Measurements from ENCODE around the gene ENSA. TPM values are rescaled to one million over a fixed set of nuclear protein-coding genes. Genes with fewer than 3 reads are reported as not detected.

The ENSA gene
- total RNA-seq, 1 experiment from 2014 or later, result 212 TPM

GRCh38 chr1:150572918-150573647 lies 56.3 kb downstream of the ENSA start:
- Mint-ChIP-seq H3K27ac (peak overlapping the region; percentile 53 to 91 (median 72); a peak in 6 of 7 replicates), H3K36me3 (ENCODE audit: insufficient read depth in 1 of 3, low read depth in 3 of 3) (peaks cover 67 to 78% (median 70%) of the 10 kb centered on the region in 3 experiments), H3K4me1 (peaks cover 60 to 75% of the 10 kb centered on the region in 2 experiments), H3K27me3 (ENCODE audit: low read depth) (no peaks in the 10 kb centered on the region; the same call in 1 of the 2 replicates), H3K9me3 (peaks cover 3 to 6% of the 10 kb centered on the region in 2 experiments; a peak in 4 of 5 replicates), H3K4me3 (peak overlapping the region in 1 of 2 experiments; percentile 63; a peak in 2 of 5 replicates)
- Histone ChIP-seq H3K4ac (ENCODE audit: low read depth, low read length) (no peak overlapping the region), H3K27me3 (ENCODE audit: insufficient read depth, low read length) (no peaks in the 10 kb centered on the region), H3K23me2 (ENCODE audit: insufficient read length, low read depth, low read length, poor library complexity, severe bottlenecking) (peaks cover 11% of the 10 kb centered on the region), H4K5ac (ENCODE audit: insufficient read length, low read depth, low read length) (no peak overlapping the region), H2AFZ (ENCODE audit: low read length) (no peak overlapping the region), H3K79me2 (ENCODE audit: insufficient read depth, low read length) (peaks cover 27% of the 10 kb centered on the region), H3K4me1 (ENCODE audit: insufficient read depth, low read length) (peaks cover 7% of the 10 kb centered on the region), H3K9me3 (ENCODE audit: control insufficient read depth, low read depth, low read length) (no peaks in the 10 kb centered on the region), H2BK20ac (ENCODE audit: low read depth, low read length, poor library complexity, severe bottlenecking) (no peak overlapping the region), H3K18ac (ENCODE audit: insufficient read length, low read depth, low read length) (no peak overlapping the region), H2BK12ac (ENCODE audit: insufficient read length, low read depth, low read length) (no peak overlapping the region), H3K79me1 (ENCODE audit: insufficient read depth, low read depth, low read length, poor library complexity, severe bottlenecking) (no peaks in the 10 kb centered on the region), H3K56ac (ENCODE audit: insufficient read length, low read depth, low read length) (no peak overlapping the region), H4K91ac (ENCODE audit: insufficient read length, low read depth, low read length) (no peak overlapping the region), H2BK15ac (ENCODE audit: low read depth, low read length) (no peak overlapping the region), H3K4me2 (ENCODE audit: insufficient read depth, insufficient read length, low read length) (no peak overlapping the region), H3T11ph (ENCODE audit: low read length) (no peak overlapping the region), H2BK5ac (ENCODE audit: insufficient read length, low read length) (no peak overlapping the region), H4K20me1 (ENCODE audit: control insufficient read depth, insufficient read depth, insufficient read length) (no peaks in the 10 kb centered on the region), H2BK120ac (ENCODE audit: low read depth, low read length, poor library complexity, severe bottlenecking) (no peak overlapping the region), H2AK5ac (ENCODE audit: insufficient read length, low read length) (no peak overlapping the region), H3K27ac (ENCODE audit: insufficient read length, low read depth, low read length) (peak overlapping the region; percentile 36), H3K23ac (ENCODE audit: insufficient read length, low read depth, low read length) (no peak overlapping the region), H3K9ac (ENCODE audit: extremely low read depth, insufficient read length, low read length) (no peak overlapping the region), H3K14ac (ENCODE audit: insufficient read depth, low read length) (no peak overlapping the region), H4K8ac (replicated peaks; ENCODE audit: insufficient read length, low read depth, low read length) (no peak overlapping the region)
- no peak for TF ChIP-seq CTCF (conservative IDR thresholded peaks at IDR 0.05)
- WGBS (ENCODE audit: extremely low coverage, insufficient read length, low lambda C conversion rate), result no CpG with 5 or more reads among the region's 4 CpGs
- peak; percentile 41 for DNase-seq

Other genes with a start within 250 kb of the ENSA start
- gene TARS2, start 142.2 kb downstream of the ENSA start, total RNA-seq (2021), result 36.5 and 38.8 TPM in 2 replicates
- 0.88 and 1.4 TPM in 2 replicates for gene ECM1, start 121.5 kb downstream of the ENSA start, total RNA-seq (2021)
- not detected in 2 replicates for gene FALEC, start 113.9 kb downstream of the ENSA start, total RNA-seq (2021)
- gene ADAMTSL4, start 80.2 kb downstream of the ENSA start, total RNA-seq (2021), result 4.6 and 6.1 TPM in 2 replicates
- 247 and 250 TPM in 2 replicates for gene MCL1, start 50.0 kb downstream of the ENSA start, total RNA-seq (2021)
- 30.0 and 30.5 TPM in 2 replicates for gene GOLPH3L, start 67.5 kb upstream of the ENSA start, total RNA-seq (2021)
- gene HORMAD1, start 91.3 kb upstream of the ENSA start, total RNA-seq (2021), result not detected in 2 replicates
- not detected in 2 replicates for gene CTSS, start 136.2 kb upstream of the ENSA start, total RNA-seq (2021)
- gene CTSK, start 178.6 kb upstream of the ENSA start, total RNA-seq (2021), result 4.2 and 4.3 TPM in 2 replicates
- 19.1 and 22.7 TPM in 2 replicates for gene ARNT, start 247.0 kb upstream of the ENSA start, total RNA-seq (2021)